ENCODE data around the gene CCL23.

DNA sequence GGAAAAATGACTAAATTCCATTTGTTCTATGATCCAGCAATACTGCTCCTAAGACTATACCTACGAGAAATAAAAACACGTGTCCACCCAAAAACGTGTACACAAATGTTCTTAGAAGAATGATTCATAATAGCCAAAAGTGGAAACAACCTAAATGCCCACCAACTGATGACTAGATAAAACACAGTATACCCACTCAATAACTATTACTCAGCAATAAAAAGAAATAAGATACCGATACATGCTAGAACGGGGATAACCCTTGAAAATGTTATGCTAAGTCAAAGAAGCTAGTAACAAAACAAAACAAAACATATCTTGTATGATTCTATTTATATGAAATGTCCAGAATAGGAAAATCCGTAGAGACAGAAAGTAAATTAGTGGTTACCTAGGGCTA lies 54.1 kb downstream of the CCL23 start:
- TF ChIP-seq, protein P1, sequence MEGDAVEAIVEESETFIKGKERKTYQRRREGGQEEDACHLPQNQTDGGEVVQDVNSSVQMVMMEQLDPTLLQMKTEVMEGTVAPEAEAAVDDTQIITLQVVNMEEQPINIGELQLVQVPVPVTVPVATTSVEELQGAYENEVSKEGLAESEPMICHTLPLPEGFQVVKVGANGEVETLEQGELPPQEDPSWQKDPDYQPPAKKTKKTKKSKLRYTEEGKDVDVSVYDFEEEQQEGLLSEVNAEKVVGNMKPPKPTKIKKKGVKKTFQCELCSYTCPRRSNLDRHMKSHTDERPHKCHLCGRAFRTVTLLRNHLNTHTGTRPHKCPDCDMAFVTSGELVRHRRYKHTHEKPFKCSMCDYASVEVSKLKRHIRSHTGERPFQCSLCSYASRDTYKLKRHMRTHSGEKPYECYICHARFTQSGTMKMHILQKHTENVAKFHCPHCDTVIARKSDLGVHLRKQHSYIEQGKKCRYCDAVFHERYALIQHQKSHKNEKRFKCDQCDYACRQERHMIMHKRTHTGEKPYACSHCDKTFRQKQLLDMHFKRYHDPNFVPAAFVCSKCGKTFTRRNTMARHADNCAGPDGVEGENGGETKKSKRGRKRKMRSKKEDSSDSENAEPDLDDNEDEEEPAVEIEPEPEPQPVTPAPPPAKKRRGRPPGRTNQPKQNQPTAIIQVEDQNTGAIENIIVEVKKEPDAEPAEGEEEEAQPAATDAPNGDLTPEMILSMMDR (IDR thresholded peaks at IDR 0.05) = no peak
- no peak for TF ChIP-seq POLR2A (IDR thresholded peaks at IDR 0.05)
